Measurements from ENCODE around the gene FLT1.

DNA sequence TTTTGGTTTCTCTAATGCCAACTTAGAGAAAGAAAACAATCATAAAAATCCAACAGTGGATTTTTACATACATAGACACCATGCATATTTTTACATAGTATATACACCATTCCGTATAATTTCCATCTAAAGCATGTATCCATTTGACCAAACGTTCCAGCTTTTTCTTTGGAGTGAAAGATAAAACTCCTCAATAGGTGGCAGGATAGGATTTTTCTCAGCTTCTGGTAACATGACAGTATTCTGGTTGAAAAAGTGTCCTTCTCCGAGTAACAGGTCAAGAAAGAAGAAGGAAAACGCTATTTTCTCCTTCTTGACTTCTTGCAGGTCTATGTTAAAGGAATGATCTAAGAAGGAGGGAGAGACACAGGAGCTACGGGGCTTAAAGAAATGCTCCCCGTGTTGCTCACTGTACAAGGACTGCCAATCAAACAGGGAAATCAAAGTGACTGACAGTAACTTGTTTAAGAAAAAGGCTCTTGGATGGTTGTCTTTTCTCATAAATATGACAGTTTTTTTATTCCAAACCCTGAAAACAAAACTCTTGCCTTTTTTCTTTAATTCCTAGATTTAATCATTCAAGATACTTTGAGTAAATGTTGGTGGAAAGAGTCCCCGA lies 11.5 kb downstream of the FLT1 start:
- TF ChIP-seq, protein P1, sequence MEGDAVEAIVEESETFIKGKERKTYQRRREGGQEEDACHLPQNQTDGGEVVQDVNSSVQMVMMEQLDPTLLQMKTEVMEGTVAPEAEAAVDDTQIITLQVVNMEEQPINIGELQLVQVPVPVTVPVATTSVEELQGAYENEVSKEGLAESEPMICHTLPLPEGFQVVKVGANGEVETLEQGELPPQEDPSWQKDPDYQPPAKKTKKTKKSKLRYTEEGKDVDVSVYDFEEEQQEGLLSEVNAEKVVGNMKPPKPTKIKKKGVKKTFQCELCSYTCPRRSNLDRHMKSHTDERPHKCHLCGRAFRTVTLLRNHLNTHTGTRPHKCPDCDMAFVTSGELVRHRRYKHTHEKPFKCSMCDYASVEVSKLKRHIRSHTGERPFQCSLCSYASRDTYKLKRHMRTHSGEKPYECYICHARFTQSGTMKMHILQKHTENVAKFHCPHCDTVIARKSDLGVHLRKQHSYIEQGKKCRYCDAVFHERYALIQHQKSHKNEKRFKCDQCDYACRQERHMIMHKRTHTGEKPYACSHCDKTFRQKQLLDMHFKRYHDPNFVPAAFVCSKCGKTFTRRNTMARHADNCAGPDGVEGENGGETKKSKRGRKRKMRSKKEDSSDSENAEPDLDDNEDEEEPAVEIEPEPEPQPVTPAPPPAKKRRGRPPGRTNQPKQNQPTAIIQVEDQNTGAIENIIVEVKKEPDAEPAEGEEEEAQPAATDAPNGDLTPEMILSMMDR (IDR thresholded peaks at IDR 0.05) = no peak
- no peak for TF ChIP-seq POLR2A (IDR thresholded peaks at IDR 0.05)
- no peak for TF ChIP-seq POLR2AphosphoS5 (IDR thresholded peaks at IDR 0.05)

Data from breast epithelium (tissue), 3 donors.